DMS153 treated with DMSO at 0.1 percent for 48 hours (cell line): Measurements from ENCODE around the gene KMO.

ENCODE experiments used
- DNase-seq: peaks from one replicate; lab custom pipeline; 2025; ENCODE audit not compliant: unreplicated experiment; lab: John Stamatoyannopoulos, UW

Gene KMO

DNA sequence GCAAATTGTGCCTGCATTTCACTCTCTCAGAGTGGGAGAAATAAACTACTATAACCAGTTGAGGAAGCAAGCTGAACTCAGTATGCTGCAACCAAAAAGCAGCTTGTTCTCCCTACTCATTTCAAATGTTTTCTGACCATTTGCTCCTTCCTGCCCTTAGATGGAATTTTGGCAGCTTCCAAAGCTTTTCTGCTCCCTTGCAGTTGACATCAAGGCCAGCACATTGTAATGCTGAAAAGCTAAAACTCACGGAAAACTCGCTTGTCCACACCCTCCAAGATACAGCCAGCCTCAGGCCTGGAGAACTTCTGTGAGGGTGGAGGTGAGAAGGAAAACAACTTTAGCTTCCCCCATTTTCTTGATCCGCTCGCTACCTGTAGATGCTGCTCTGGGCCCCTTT is 113.0 kb downstream of the KMO start:
- no peak for DNase-seq
